ENCODE data around the gene SLC17A3. TPM values are rescaled to one million over a fixed set of nuclear protein-coding genes. Genes with fewer than 3 reads are reported as not detected.

Gene SLC17A3
- polyA plus RNA-seq, 1 donor from 2014 or later = not detected

GRCh38 chr6:25832670-25833069, 41.4 kb downstream of the SLC17A3 start:
- no peaks in the 10 kb centered on the region for H3K79me2 ChIP-seq (replicated peaks; ENCODE audit: insufficient read depth, low read length)
- H4K20me1 ChIP-seq (ENCODE audit: insufficient read depth) = no peaks in the 10 kb centered on the region
- no peaks in the 10 kb centered on the region for H3K36me3 ChIP-seq (ENCODE audit: insufficient read depth, low read length)
- no peak overlapping the region for H3K4me2 ChIP-seq (ENCODE audit: low read length)
- no peaks in the 10 kb centered on the region for H3K9me2 ChIP-seq (ENCODE audit: insufficient read depth, low read length)
- no peaks in the 10 kb centered on the region for H3F3A ChIP-seq (ENCODE audit: insufficient read depth, low read length, poor library complexity, severe bottlenecking)
- no peak overlapping the region for H2AFZ ChIP-seq (ENCODE audit: low read depth, low read length)
- H3K27me3 ChIP-seq (ENCODE audit: insufficient read depth, low read depth, low read length) = no peaks in the 10 kb centered on the region
- H3K9me3 ChIP-seq (ENCODE audit: low read length) = no peaks in the 10 kb centered on the region
- no peak overlapping the region for H3K9ac ChIP-seq (ENCODE audit: low read length)
- no peak for TF ChIP-seq SMC3 (conservative IDR thresholded peaks at IDR 0.05; ENCODE audit: poor library complexity)
- no peak for TF ChIP-seq POLR2AphosphoS5 (IDR thresholded peaks at IDR 0.05)
- no peak for TF ChIP-seq EZH2 (IDR thresholded peaks at IDR 0.05; ENCODE audit: borderline replicate concordance, insufficient read depth, low read length, poor library complexity, severe bottlenecking)
- H3K27ac ChIP-seq (ENCODE audit: low read length) = no peak overlapping the region
- H3K4me3 ChIP-seq (ENCODE audit: low read length) = no peak overlapping the region

- TF ChIP-seq RAD21 (conservative IDR thresholded peaks at IDR 0.05) (no peak), CTCF (IDR thresholded peaks at IDR 0.05; ENCODE audit: poor library complexity, severe bottlenecking) (no peak), REST (IDR thresholded peaks at IDR 0.05; ENCODE audit: borderline replicate concordance) (no peak), POLR2AphosphoS5 (IDR thresholded peaks at IDR 0.05) (no peak)
- H3K79me2 ChIP-seq (replicated peaks; ENCODE audit: insufficient read depth, low read length) = no peaks in the 10 kb centered on the region
- H3F3A ChIP-seq (ENCODE audit: insufficient read depth, low read length, poor library complexity, severe bottlenecking) = no peaks in the 10 kb centered on the region
- no peak overlapping the region for H3K27ac ChIP-seq (ENCODE audit: low read length)
- no peak overlapping the region for H3K4me3 ChIP-seq (ENCODE audit: low read length)
- no peak overlapping the region for H2AFZ ChIP-seq (ENCODE audit: low read depth, low read length)
- no peak overlapping the region for H3K9ac ChIP-seq (ENCODE audit: low read length)
- no peak overlapping the region for H3K4me2 ChIP-seq (ENCODE audit: low read length)
- no peaks in the 10 kb centered on the region for H4K20me1 ChIP-seq (ENCODE audit: insufficient read depth)
- H3K27me3 ChIP-seq (ENCODE audit: insufficient read depth, low read depth, low read length) = no peaks in the 10 kb centered on the region
- H3K9me2 ChIP-seq (ENCODE audit: insufficient read depth, low read length) = no peaks in the 10 kb centered on the region
- no peaks in the 10 kb centered on the region for H3K9me3 ChIP-seq (ENCODE audit: low read length)
- H3K36me3 ChIP-seq (ENCODE audit: insufficient read depth, low read length) = no peaks in the 10 kb centered on the region
Observed at GRCh38 chr6:25832307-25832662, 41.8 kb downstream of the SLC17A3 start.

GRCh38 chr6:25831532-25832306, 42.3 kb downstream of the SLC17A3 start, which contains the start of gene SLC17A1:
Gene SLC17A1, minus strand, starts transcription at chr6:25832052. Its CDS starts 1,495 bp downstream, at chr6:25830557.
- Histone ChIP-seq H3K79me2 (replicated peaks; ENCODE audit: insufficient read depth, low read length) (no peaks in the 10 kb centered on the region), H3K9ac (ENCODE audit: low read length) (no peak within 1 kb of the TSS), H3F3A (ENCODE audit: insufficient read depth, low read length, poor library complexity, severe bottlenecking) (no peaks in the 10 kb centered on the region), H4K20me1 (ENCODE audit: insufficient read depth) (no peaks in the 10 kb centered on the region), H3K36me3 (ENCODE audit: insufficient read depth, low read length) (no peaks in the 10 kb centered on the region), H3K4me2 (ENCODE audit: low read length) (no peak within 1 kb of the TSS), H2AFZ (ENCODE audit: low read depth, low read length) (no peak within 1 kb of the TSS), H3K27me3 (ENCODE audit: insufficient read depth, low read depth, low read length) (no peaks in the 10 kb centered on the region), H3K27ac (ENCODE audit: low read length) (no peak within 1 kb of the TSS), H3K9me2 (ENCODE audit: insufficient read depth, low read length) (no peaks in the 10 kb centered on the region), H3K4me3 (ENCODE audit: low read length) (no peak within 1 kb of the TSS), H3K9me3 (ENCODE audit: low read length) (no peaks in the 10 kb centered on the region)
- TF ChIP-seq EZH2 (IDR thresholded peaks at IDR 0.05; ENCODE audit: borderline replicate concordance, insufficient read depth, low read length, poor library complexity, severe bottlenecking) = no peak
- TF ChIP-seq POLR2AphosphoS5 (IDR thresholded peaks at IDR 0.05) = no peak
- no peak for TF ChIP-seq CTCF (IDR thresholded peaks at IDR 0.05; ENCODE audit: poor library complexity, severe bottlenecking)
- TF ChIP-seq MXI1 (conservative IDR thresholded peaks at IDR 0.05; ENCODE audit: poor library complexity, severe bottlenecking) = no peak
- no peak for TF ChIP-seq TAF1 (IDR thresholded peaks at IDR 0.05; ENCODE audit: low read depth)
- no peak for TF ChIP-seq SMC3 (conservative IDR thresholded peaks at IDR 0.05; ENCODE audit: poor library complexity)
- TF ChIP-seq EP300 (conservative IDR thresholded peaks at IDR 0.05; ENCODE audit: poor library complexity, severe bottlenecking) = no peak
- no peak for TF ChIP-seq REST (IDR thresholded peaks at IDR 0.05; ENCODE audit: borderline replicate concordance)
